Measurements from ENCODE around the gene ZCCHC17.

The ZCCHC17 gene

GRCh38 chr1:31306278-31306677 is 9.4 kb downstream of the ZCCHC17 start:
- DNase-seq (ENCODE audit: low spot score), result no peak

- no peak for DNase-seq (ENCODE audit: low spot score)
These were observed 11.2 kb downstream of the ZCCHC17 start for GRCh38 chr1:31308036-31308435.

GRCh38 chr1:31310198-31310597 is 13.4 kb downstream of the ZCCHC17 start:
- no peak for DNase-seq (ENCODE audit: low spot score)

- DNase-seq (ENCODE audit: low spot score), result no peak
These were observed 19.1 kb downstream of the ZCCHC17 start for GRCh38 chr1:31315902-31316301.

GRCh38 chr1:31318146-31318545 is 21.3 kb downstream of the ZCCHC17 start:
- DNase-seq (ENCODE audit: low spot score), result no peak

GRCh38 chr1:31324093-31324492 is 27.3 kb downstream of the ZCCHC17 start:
- no peak for DNase-seq (ENCODE audit: low spot score)

GRCh38 chr1:31324992-31325391 is 28.2 kb downstream of the ZCCHC17 start:
- no peak for DNase-seq (ENCODE audit: low spot score)

- no peak for DNase-seq (ENCODE audit: low spot score)
These were observed 29.6 kb downstream of the ZCCHC17 start for GRCh38 chr1:31326461-31326860.

- DNase-seq (ENCODE audit: low spot score), result no peak
These were observed 30.5 kb downstream of the ZCCHC17 start for GRCh38 chr1:31327381-31327780.

- no peak for DNase-seq (ENCODE audit: low spot score)
These were observed 38.2 kb downstream of the ZCCHC17 start for GRCh38 chr1:31335007-31335406.

- DNase-seq (ENCODE audit: low spot score), result no peak
These were observed 40.0 kb downstream of the ZCCHC17 start for GRCh38 chr1:31336687-31337467.

GRCh38 chr1:31344503-31344902 is 47.7 kb downstream of the ZCCHC17 start:
- no peak for DNase-seq (ENCODE audit: low spot score)

- DNase-seq (ENCODE audit: low spot score), result no peak
These were observed 48.8 kb downstream of the ZCCHC17 start for GRCh38 chr1:31345635-31346034.

- no peak for DNase-seq (ENCODE audit: low spot score)
These were observed 50.0 kb downstream of the ZCCHC17 start for GRCh38 chr1:31346785-31347184.

GRCh38 chr1:31348449-31348848 is 51.6 kb downstream of the ZCCHC17 start:
- no peak for DNase-seq (ENCODE audit: low spot score)

- DNase-seq (ENCODE audit: low spot score), result no peak
These were observed 57.5 kb downstream of the ZCCHC17 start for GRCh38 chr1:31354283-31354682.

GRCh38 chr1:31356427-31356826 is 59.6 kb downstream of the ZCCHC17 start:
- DNase-seq (ENCODE audit: low spot score), result peak; percentile 1

GRCh38 chr1:31361607-31362006 is 64.8 kb downstream of the ZCCHC17 start:
- no peak for DNase-seq (ENCODE audit: low spot score)

- DNase-seq (ENCODE audit: low spot score), result no peak
These were observed 65.2 kb downstream of the ZCCHC17 start for GRCh38 chr1:31362032-31362431.

GRCh38 chr1:31364561-31365250 is 67.9 kb downstream of the ZCCHC17 start:
- DNase-seq (ENCODE audit: low spot score), result no peak

GRCh38 chr1:31366796-31367195 is 70.0 kb downstream of the ZCCHC17 start:
- DNase-seq (ENCODE audit: low spot score), result no peak

- DNase-seq (ENCODE audit: low spot score), result no peak
These were observed 71.8 kb downstream of the ZCCHC17 start for GRCh38 chr1:31368611-31369107.

- no peak for DNase-seq (ENCODE audit: low spot score)
These were observed 73.2 kb downstream of the ZCCHC17 start for GRCh38 chr1:31370021-31370420.

Data from ecto neural progenitor cell (in vitro differentiated cells).